Stimulated activated CD4-positive, alpha-beta T cell treated with anti-CD3 and anti-CD28 coated beads, Interleukin-1b, Interleukin-23, amount 100 ng/mL, for 1 hour (primary cell): ENCODE data around the gene KIRREL1.

ENCODE experiments used
- DNase-seq, 2 donors: peaks; one replicate each; pipeline ENCODE4 v3.0.0-alpha.2; 2020; ENCODE audit warnings: low read depth in 2 of 2

Gene KIRREL1

GRCh38 chr1:158007180-158007579, 13.7 kb downstream of the KIRREL1 start:
- no peak for DNase-seq

DNA sequence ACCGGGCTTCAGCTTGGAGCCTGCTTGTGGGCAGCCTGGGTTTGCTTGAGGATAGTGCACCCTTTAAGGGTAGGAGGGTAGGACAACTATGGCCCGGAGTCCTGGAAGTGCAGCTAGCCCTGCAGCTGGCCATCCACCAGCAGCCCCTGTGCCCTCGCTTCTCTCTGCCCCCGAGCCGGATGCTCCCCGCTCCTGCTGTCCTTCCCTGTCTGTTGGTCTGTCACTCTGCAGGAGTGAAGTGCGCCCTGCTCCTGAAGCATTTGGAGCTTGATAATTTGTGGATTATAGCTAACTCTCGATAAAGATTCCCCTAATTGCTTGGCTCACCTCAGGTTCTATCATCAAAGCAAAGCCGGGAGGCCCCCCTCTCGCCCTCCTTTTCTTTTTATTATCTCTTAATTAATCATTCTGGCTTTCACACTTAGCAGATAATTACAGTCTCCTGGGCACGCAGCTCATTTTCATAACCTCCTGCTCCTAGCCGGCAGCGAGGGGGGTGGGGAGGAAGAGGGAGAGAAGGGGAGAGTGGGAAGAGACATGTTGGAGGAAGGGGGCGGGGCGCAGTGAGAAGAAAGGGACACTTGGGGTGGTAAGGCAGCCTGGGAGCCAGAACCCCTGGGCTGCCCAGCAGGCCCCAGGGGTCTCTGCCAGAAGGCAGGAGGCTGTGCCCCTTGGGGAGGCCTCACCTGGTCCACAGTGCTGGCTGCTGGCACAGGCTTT, 14.4 kb downstream of the KIRREL1 start:
- no peak for DNase-seq

- DNase-seq = no peak
Observed at GRCh38 chr1:158008630-158009029, 15.2 kb downstream of the KIRREL1 start.

DNA sequence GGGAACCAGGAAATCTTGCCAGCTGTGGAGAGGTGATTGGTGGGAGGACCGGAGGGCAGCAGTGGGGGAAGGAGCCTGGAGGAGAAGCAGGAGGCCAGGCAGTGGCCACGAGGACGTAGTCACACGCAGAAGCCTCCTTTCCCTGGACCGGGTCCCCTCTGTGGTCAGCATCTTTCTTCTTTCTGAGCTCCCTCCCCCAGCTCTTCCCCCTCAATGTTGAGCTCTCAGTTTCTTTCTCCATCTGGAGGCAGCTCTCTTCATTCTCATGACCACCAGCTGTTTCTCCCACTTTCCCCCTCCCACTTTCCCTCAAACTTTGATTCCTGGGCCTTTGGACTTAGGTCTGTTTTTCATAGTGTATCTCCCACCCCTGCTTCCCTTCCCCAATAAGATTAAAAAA, 18.3 kb downstream of the KIRREL1 start:
- no peak for DNase-seq

DNA sequence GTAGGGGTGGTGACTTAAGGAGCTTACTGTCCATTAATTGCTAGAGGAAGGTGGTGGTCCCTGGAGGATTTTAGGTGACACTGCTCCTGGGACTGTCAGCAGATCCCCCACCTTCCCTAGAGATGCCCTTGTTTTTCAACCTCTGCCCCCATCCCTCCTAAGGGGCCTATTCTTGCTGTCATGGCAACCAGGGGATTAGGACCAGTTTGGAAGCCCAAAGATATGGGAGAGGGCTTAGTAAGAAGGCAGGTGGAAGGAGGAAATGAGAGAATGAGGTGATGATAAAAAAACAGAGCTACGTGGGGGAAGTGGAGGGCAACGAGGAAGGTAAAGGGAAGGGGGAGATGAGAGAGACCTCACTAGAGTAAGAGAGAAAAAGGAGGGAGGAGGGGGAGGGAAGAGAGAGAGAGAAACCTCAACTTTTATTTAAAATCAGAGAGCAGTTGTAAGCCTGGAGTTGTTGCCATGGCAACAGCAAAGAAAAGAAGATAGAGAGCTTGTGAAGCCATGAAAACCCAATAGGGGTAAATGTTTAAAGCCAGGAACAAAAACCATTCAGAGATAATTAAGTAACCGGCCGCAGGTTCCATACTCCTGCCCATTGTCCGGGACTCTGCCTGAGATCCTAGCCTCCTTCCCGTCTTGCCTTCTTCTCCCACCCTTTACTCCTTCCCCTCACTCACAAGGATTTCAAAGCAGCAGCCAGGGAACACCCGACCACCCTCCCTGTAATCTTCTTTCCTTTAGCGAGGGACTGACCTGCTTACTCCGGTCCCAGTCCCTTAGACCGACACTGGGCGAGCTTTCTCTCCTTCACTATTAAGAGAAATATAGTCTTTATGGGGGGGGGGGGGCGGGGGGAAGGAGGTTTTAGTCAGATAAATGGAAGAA, 20.6 kb downstream of the KIRREL1 start:
- DNase-seq = no peak

GRCh38 chr1:158014731-158015320, 21.4 kb downstream of the KIRREL1 start:
- no peak for DNase-seq

DNA sequence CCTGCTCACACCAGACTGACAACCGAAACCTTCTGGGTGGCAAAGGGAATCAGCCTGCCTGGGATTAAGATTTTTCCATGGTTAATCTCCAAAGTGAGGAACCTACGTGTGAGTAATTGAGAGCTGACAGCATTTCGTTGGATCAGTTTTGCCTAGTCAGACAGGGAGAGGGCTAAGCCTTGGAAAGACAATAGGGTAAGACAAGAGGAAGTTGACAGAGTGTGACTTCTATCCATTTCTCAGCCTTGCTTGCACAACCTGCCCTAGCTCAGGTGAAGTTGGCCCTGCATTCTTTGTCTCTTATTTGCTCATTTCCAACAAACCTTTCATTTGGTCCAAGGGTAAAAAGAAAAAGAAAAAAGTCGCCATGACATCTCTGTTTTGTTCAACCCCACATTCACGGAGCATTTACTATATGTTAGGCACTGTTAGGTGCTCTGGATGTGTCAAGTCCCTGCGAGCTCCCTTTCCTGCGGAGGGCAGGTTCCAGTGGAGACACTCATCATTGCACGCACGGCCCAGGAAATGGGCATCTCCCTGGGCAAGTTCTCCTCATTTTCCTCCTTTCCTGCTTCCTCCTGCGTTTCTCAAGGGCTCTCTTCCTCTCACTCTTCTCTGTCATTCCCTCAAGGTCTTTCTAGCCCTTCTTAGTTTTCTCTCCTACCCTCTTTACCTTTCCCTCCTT, 23.3 kb downstream of the KIRREL1 start:
- no peak for DNase-seq

DNA sequence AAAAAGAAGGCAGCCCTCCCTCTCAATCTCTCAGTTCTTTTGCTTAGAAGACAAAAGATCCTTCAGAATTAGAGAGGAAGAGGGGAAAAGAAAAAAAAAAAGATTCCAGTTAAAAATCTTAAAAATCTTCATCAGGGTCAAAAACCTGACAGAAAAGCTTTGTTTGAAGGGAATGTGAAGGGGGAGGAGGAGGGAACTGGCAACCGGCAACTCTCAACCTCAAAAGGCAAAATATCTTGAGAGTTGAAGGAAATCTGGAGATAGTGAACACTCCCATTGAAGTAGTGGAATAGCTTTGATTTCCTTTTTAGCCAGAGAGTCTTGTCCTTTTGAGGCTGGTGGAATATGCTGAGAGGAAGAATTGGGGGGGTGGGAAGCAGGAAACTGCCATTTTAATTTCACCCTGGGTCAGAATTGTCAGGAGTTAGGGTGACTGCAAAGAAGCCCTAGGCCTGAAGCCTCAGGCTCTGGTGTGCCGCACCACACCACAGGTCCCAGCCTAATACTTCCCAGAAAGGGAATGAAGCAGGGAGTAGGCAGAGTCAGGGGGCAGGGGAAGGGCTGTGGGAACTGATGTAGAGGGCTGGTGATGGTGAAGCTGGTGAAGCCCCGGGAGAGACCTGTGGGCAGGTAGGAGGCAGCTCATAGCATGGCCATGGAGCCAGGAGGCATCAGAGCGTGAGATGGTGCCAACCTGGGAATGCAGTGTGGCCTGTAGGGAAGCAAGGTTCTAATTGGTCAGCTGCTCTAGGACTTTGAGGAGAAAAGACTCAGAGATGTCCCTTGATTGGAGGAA, 24.6 kb downstream of the KIRREL1 start:
- no peak for DNase-seq

DNA sequence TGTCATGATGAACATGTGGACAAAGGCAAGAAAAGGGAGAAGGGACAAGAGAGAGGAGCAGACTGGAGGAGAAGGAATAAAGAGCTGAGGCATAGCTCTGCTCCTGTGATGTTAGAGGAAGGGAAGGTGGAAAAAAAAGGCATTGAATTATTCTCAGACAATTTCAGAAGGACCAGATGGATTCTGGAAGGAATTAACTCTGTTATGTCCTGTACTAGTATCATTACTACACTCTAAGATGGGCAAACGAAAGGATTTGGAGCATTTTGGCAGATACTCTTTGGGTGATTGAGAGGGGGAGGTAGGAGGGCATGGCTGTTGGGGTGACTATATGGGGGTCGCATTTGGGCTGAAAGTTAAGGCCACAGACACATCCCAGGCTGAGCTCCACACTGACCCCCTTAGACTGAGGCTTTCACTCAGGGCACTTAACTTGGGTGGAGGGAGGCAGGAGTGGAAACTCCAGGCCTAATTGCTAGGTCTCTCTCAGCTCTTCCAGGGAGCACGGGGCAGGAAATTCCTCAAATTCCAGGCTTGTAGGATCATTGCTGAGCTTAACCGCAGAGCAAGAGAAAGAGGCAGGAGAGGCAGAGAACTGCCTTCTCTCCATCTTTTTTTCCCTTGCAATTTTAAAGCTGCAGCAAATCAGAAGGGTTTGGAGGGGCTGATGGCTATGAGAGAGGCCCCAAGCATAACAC, 25.9 kb downstream of the KIRREL1 start:
- DNase-seq = no peak

GRCh38 chr1:158020259-158020885, 26.9 kb downstream of the KIRREL1 start:
- DNase-seq = no peak

DNA sequence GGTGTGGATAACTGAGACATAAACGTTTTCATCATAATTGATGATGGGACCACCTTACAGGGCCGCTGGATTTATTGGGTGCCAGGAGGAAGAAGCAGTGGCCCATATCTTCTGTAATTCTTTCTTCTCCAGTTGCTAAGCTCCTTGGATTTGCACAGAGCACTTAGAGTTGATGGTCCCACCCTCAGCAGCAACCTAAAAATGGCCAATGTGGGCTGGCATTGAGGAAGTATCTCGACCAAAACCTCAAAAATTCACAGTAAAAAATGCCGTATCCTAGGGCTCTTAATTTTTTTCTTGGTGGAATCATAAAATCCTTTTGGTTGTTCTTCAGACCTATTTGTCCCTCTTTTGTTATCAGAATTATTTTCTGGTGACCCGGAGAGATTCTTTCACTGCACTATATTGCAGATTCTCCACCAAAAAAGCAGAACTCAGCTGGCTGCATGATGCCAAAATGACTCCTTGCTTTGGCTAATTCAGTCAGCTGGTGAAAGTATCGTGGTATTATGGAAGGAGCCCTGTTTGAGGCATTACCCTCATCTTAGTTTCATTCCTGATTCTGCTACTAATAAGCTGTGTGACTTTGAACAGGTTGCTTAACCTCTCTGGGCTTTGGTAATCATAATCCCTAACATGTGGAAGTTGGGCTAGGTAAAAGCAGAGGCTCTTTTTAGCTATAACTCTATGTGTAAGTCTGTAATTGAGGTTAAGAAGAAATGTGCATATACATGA, 27.6 kb downstream of the KIRREL1 start:
- no peak for DNase-seq

DNA sequence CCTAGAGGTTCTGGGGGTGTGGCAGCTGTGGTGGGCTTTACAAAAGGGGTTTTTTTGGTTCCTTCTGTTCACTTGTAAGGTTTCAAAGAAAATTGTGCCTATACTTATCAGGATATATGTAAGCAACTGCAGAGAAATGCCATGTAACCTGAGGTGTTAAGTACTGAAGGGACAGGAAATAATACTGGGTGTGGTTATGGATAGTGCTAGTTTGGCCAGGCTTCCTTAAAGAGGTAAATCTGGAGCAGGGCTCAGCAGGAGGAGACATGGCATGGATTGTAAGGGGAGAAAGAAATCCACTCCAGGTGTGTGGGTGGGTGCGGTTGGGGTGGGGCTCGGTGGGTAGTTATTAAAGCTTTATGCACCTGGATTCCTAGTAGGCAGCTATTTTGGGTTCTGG, 28.3 kb downstream of the KIRREL1 start:
- DNase-seq = no peak

- DNase-seq = no peak
Observed at GRCh38 chr1:158022554-158023312, 29.3 kb downstream of the KIRREL1 start.

DNA sequence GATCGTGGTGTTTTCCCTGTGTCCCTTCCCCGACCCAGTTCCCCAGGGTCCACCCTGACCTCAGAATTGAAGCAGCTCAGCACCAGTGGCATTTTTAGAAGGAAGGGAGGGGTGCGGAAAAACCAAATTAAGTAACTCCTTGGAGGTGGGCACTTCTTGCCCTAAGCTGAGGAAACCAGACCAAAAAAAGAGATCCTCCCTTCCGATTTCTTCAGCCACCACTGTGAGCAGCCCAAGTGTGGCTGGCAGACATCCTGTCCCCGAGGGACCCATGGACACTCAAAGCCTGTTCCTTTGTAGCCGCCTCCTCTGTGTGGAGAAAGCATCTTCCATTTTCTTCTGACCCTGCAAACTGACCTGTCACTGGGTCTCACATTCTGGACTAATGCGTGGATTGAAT, 31.3 kb downstream of the KIRREL1 start:
- no peak for DNase-seq

DNA sequence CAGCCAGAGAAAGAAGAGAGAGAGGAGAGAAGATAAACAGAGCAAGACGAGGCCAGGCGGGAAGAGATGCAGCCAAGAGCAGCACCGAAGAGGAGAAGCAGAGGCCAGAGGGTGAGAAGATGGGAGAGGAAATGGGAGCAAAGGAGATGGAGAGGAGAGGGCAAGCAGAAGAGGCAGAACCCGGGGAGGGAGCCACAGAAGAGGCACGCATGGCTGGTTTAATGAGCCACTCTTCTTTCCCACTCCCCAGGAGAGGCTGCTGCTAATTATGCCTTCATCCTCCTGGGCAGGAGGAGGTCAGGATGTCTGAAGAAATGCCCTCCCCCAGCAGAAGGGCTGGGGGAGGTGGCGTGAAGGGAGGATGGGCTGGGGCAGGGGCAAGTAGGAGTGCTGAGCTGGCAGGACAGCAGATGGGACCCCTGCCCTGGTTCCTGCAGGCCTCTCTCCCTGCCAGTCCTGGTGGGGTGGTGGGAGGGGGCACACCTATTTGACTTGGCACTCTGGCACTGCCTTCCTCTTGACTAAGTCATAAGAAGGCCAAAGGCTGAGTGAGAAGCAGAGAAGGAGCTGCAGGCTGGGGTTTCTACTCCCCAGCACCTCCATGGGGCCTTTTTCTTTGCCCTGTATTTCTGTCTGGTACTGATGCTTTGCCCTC, 32.3 kb downstream of the KIRREL1 start:
- no peak for DNase-seq

DNA sequence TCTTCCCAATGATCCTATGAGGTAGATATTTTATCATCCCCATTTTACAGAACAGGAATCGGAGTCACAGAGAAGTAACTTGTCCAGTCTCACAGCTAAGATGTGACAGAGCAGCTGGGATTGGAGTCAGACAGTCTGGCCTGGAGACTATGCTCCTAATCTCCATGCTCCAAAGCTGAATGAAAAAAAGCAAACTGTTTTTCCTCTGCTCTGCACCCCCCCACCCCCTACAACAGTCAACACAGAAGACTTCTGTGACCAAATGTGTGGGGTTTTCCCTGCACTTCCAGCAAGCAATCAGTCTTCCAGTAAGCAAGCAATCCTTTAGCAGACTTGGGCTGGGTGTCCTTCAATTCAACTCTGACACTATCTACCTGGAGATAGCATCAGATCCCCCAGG, 33.2 kb downstream of the KIRREL1 start:
- no peak for DNase-seq

DNA sequence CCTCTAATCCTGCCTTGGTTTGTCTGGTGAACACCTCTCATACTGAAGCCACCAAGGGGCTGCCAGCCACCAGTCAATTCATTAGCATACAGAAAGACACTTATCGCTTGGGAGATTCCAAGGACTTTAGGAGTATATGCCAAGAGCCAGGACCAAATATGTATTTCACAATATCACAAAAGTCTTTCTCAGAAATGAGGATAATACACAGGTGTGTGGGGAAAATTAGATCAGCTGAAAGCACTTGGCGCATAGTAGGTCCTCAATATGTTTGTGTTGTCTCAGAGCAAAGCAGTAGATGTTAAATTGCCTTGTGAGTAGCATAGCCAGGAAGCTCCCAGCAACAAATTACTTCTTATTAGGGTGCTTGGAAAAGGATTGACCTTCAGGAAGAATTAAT, 34.1 kb downstream of the KIRREL1 start:
- DNase-seq = no peak

DNA sequence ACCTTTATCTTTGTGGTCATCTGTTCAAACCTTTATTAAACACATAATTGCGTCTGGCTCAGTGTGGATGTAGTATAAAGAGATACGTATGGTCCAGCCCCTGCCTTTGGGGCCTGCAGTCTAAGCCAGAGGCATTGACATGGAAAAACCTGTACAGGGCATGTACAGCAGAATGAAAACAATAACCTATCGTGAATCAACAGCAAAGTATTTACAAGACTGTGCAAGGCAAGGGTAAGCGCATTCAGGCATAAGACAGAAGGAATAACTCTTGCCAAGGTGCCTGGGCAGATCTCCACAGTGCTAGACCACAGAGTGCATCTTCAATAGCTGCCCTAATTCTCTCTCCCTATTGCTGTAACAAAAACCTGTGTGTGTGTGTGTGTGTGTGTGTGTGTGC, 35.5 kb downstream of the KIRREL1 start:
- DNase-seq = no peak
